ENCODE measurements around the gene EDN2. TPM values are rescaled to one million over a fixed set of nuclear protein-coding genes. Genes with fewer than 3 reads are reported as not detected.

The EDN2 gene
- polyA plus RNA-seq, 1 experiment = 0.19 TPM

GRCh38 chr1:41514381-41514780 is 29.9 kb upstream of the EDN2 start:
- Histone ChIP-seq H3K27ac (ENCODE audit: low read depth, low read length) (no peak overlapping the region), H3K27me3 (ENCODE audit: control insufficient read depth, insufficient read depth, low read length) (no peaks in the 10 kb centered on the region), H3K9me3 (ENCODE audit: control insufficient read depth, insufficient read depth, low read length) (no peaks in the 10 kb centered on the region), H3K4me3 (ENCODE audit: low read depth, low read length) (no peak overlapping the region)
- DNase-seq (ENCODE audit: low read depth, low spot score) = no peak
- POLR2A ChIA-PET = no interaction called here
- TF ChIP-seq CTCF (IDR thresholded peaks at IDR 0.05; ENCODE audit: low read depth, low read length) = no peak
- CTCF ChIA-PET = interaction anchor here (1.2 kb wide), 1 partner anchor 15 kb away, joined by 3 read pairs; no protein-coding TSS in a partner anchor

GRCh38 chr1:41513383-41513735 is 28.9 kb upstream of the EDN2 start:
- no peak for DNase-seq (ENCODE audit: low read depth, low spot score)
- Histone ChIP-seq H3K9me3 (ENCODE audit: control insufficient read depth, insufficient read depth, low read length) (no peaks in the 10 kb centered on the region), H3K27me3 (ENCODE audit: control insufficient read depth, insufficient read depth, low read length) (no peaks in the 10 kb centered on the region), H3K27ac (ENCODE audit: low read depth, low read length) (no peak overlapping the region), H3K4me3 (ENCODE audit: low read depth, low read length) (no peak overlapping the region)
- ChIA-PET CTCF (interaction anchor here (1.0 kb wide), 1 partner anchor 282 kb away, joined by 3 read pairs; no protein-coding TSS in a partner anchor), POLR2A (no interaction called here)
- peak; percentile 28 for TF ChIP-seq CTCF (IDR thresholded peaks at IDR 0.05; ENCODE audit: low read depth, low read length)

DNA sequence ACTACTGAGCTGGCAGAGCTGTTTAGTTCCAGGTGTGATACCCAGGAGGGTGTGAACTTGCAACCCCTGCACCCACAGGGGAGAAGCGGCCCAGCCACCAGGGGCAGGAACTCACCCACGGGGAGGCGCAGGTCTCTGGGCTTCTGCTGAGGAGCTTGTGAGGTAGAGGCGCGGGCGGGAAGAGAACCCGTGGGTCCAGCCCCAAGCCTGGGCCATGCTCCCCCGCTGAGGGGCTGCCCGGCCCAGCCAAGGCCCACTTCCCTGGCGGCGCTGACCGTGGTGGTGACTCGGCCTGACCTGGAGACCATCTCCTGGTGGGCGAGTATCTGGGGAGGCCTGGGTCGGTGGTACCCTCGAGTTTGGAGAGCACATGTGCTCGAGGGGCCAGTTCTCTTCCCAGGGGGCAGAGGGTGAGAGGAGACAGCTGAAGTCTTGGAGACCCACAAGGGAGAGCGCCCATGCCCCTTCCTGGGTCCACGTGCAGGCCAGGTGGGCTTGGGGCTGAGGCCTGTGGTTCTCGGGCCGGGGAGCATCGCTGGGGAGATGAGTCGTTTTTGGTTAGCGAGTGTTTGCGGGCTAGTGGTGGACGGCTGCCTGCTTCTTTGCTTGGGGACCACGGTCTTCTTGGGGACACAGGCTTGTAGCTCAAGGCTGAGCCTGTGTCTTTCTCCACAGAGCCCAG is 28.4 kb upstream of the EDN2 start:
- POLR2A ChIA-PET = no interaction called here
- H3K4me3 ChIP-seq (ENCODE audit: low read depth, low read length) = no peak overlapping the region
- TF ChIP-seq CTCF (IDR thresholded peaks at IDR 0.05; ENCODE audit: low read depth, low read length) = no peak
- no peak for DNase-seq (ENCODE audit: low read depth, low spot score)
- CTCF ChIA-PET = interaction anchor here (1.0 kb wide), 1 partner anchor 283 kb away, joined by 3 read pairs; no protein-coding TSS in a partner anchor
- H3K9me3 ChIP-seq (ENCODE audit: control insufficient read depth, insufficient read depth, low read length) = no peaks in the 10 kb centered on the region
- no peaks in the 10 kb centered on the region for H3K27me3 ChIP-seq (ENCODE audit: control insufficient read depth, insufficient read depth, low read length)
- H3K27ac ChIP-seq (ENCODE audit: low read depth, low read length) = no peak overlapping the region

DNA sequence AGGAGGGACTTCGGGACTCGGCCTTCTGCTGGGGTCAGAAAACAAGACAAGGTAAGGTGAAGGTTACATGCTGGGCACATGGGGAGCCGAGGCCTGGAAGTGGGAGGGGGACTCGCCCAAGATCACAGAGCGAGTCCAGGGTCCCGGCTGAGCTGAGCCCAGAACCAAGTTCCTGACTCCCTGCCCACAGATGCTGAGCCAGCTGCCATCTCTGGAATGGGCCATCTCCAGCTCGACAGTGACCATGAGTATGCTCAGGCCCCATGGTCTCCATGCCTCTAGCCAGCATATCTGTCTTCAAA is 26.7 kb upstream of the EDN2 start:
- ChIA-PET CTCF (no interaction called here), POLR2A (no interaction called here)
- Histone ChIP-seq H3K9me3 (ENCODE audit: control insufficient read depth, insufficient read depth, low read length) (no peaks in the 10 kb centered on the region), H3K4me3 (ENCODE audit: low read depth, low read length) (no peak overlapping the region), H3K27ac (ENCODE audit: low read depth, low read length) (no peak overlapping the region), H3K27me3 (ENCODE audit: control insufficient read depth, insufficient read depth, low read length) (no peaks in the 10 kb centered on the region)
- TF ChIP-seq CTCF (IDR thresholded peaks at IDR 0.05; ENCODE audit: low read depth, low read length) = no peak
- DNase-seq (ENCODE audit: low read depth, low spot score) = no peak

GRCh38 chr1:41510531-41511238 is 26.2 kb upstream of the EDN2 start:
- Histone ChIP-seq H3K4me3 (ENCODE audit: low read depth, low read length) (no peak overlapping the region), H3K27me3 (ENCODE audit: control insufficient read depth, insufficient read depth, low read length) (no peaks in the 10 kb centered on the region), H3K27ac (ENCODE audit: low read depth, low read length) (no peak overlapping the region), H3K9me3 (ENCODE audit: control insufficient read depth, insufficient read depth, low read length) (no peaks in the 10 kb centered on the region)
- ChIA-PET CTCF (no interaction called here), POLR2A (no interaction called here)
- no peak for TF ChIP-seq CTCF (IDR thresholded peaks at IDR 0.05; ENCODE audit: low read depth, low read length)
- DNase-seq (ENCODE audit: low read depth, low spot score) = no peak
